ENCODE measurements around the gene GNB1.

DNA sequence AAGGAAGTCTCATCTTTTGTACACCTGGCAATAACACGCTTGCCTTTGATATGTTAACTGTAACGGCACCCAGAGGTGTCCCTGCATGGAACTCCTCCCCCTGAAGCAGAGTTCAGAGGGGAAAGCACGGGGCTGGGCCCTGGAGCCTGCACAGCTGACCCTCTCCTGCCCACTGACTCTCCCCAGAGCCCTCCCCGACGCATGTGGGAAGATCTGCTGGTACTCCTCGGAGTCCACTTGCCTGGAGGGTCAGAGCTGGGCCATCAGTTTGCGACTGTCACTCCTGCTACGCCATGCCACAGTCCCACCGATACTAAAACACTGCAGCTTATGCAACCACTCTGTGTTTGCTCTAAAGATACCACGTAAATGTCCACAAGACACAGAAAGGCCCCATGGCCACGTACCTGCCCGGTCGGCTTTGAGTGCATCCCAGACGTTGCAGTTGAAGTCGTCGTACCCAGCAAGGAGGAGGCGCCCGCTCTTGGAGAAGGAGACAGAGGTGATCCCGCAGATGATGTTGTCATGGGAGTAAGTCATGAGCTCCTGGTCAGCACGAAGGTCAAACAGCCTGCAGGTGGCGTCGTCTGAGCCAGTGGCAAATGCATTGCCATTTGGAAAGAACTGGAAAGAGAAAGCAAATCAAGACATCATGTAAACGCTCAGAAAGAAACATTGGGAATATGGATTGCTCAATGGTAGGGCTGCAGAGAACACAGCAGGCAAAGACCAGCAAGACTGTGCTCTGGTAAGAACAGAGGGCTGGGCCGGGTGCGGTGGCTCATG, 102.0 kb downstream of the GNB1 start:
- TF ChIP-seq EZH2phosphoT487 (IDR thresholded peaks at IDR 0.05; ENCODE audit: low read depth, severe bottlenecking, unreplicated experiment), result no peak
- TF ChIP-seq, protein P1, sequence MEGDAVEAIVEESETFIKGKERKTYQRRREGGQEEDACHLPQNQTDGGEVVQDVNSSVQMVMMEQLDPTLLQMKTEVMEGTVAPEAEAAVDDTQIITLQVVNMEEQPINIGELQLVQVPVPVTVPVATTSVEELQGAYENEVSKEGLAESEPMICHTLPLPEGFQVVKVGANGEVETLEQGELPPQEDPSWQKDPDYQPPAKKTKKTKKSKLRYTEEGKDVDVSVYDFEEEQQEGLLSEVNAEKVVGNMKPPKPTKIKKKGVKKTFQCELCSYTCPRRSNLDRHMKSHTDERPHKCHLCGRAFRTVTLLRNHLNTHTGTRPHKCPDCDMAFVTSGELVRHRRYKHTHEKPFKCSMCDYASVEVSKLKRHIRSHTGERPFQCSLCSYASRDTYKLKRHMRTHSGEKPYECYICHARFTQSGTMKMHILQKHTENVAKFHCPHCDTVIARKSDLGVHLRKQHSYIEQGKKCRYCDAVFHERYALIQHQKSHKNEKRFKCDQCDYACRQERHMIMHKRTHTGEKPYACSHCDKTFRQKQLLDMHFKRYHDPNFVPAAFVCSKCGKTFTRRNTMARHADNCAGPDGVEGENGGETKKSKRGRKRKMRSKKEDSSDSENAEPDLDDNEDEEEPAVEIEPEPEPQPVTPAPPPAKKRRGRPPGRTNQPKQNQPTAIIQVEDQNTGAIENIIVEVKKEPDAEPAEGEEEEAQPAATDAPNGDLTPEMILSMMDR (IDR thresholded peaks at IDR 0.05; ENCODE audit: poor library complexity), result peak; percentile 41
- no peak for TF ChIP-seq EZH2 (IDR thresholded peaks at IDR 0.05; ENCODE audit: borderline replicate concordance)
